ENCODE measurements around the gene ARL2. TPM values are rescaled to one million over a fixed set of nuclear protein-coding genes. Genes with fewer than 3 reads are reported as not detected.
"Not testable (repeated sequence)": the region's sequence is repeated elsewhere in the genome, so short reads cannot be mapped to it uniquely, and the experiment has no call there.

The ARL2 gene
- 103 TPM for total RNA-seq

DNA sequence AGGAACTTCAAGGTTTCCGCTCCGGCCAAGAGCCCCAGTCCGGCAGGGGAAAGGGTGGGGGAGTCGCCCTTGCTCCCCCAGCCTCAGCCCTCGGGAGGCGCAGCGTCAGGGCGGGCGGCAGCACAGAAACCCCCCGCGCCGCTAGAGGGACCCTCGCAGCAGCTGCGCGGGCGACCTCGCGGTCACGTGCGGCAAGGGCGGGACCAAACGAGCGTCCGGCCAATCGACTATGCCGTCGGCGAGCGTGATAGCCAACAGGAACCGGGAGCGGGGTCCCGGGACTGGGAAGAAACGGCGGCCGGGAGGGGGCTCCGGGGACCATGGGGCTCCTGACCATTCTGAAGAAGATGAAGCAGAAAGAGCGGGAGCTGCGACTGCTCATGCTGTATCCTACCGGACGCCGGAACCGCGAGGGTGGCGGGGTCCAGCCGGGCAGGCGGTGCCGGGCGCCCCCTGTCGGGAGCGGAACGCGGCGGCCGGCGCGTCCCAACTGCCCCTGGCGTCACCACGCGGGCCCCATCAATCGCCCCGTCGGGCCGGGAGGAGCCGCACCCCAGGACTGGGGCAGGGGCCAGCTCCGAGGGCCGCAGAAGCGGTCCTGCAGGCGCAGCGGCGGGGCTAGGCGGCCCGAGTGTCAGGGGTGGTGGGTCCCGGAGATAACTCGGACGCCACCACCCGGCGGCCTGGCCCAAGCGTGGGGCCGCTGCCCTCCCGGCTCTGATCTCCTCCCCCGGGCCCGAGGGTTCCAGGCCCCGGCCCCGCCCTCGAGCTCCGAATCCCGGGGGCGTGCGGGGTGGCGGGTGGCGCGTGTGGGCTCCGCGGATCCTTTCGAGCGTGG is at the start of gene ARL2:
TSS of gene ARL2 (plus strand) at position 273 of the 838 bp plus-strand sequence. CDS start at position 321, 48 bp downstream.
- DNase-seq (ENCODE audit: low spot score): peak; percentile 89

GRCh38 chr11:64967375-64967774 is 46.6 kb upstream of the ARL2 start:
- DNase-seq (ENCODE audit: low spot score): no peak

- DNase-seq (ENCODE audit: low spot score): no peak
Measured at GRCh38 chr11:64969209-64969608, 44.8 kb upstream of the ARL2 start.

- peak; percentile 11 for DNase-seq (ENCODE audit: low spot score)
Measured at GRCh38 chr11:64970731-64971151, 43.2 kb upstream of the ARL2 start.

DNA sequence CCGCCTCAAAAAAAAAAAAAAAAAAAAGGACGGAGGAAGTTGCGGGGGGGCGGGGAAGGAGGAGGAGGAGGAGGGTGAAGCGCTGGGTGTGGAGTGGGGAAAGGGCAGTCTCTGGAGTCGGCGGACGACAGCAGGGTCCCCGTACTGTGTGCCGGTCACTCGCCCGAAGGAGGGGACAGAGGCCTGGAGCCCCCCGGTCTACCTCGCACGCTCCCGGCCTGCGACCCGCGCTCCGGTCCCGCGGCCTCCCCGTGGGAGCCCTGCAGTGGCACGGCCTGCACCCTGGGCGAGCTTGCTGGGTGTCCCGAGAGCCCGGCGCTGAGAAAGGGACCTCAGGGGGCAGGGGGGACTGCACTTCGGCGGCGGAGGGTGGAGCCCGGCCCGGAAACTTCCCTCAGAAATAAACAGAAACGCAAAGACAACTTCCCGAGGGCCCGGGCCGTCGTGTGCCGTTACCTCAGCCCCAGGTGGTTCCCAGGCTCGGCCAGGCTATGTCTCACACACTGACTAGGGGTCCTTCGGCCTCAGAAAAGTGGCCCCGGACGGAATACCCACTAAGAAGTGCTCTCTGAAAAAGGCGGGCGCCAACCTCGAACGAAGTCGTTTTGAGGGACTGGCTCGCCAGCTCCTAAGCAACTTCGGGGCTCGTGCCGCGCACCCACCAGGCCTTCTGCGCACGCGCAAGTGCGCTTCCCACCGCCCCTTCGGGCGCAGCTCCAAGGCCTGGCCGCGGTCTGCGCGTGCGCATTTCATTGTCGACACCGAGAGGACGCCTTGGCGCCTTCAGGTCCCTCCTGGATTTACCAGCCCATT is 42.3 kb upstream of the ARL2 start, which contains the start of gene MAJIN:
TSS of gene MAJIN (minus strand) at position 688 of the 813 bp plus-strand sequence. CDS start 12,703 bp downstream, outside the sequence.
- peak; percentile 91 for DNase-seq (ENCODE audit: low spot score)

- DNase-seq (ENCODE audit: low spot score): no peak
Measured at GRCh38 chr11:64974124-64974523, 39.8 kb upstream of the ARL2 start.

- DNase-seq (ENCODE audit: low spot score): no peak
Measured at GRCh38 chr11:64976651-64977050, 37.3 kb upstream of the ARL2 start.

DNA sequence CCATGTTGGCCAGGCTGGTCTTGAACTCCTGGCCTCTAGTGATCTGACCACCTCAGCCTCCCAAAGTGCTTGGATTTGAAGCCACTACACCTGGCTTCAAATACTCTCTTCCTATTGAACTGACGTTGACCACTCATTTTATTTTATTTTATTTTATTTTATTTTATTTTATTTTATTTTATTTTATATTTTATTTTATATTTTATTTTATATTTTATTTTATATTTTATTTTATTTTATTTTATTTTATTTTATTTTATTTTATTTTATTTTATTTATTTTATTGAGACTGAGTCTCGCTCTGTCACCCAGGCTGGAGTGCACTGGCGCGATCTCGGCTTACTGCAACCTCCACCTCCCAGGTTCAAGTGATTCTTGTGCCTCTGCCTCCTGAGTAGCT is 30.6 kb upstream of the ARL2 start:
- not testable (repeated sequence) for DNase-seq (ENCODE audit: low spot score)

DNA sequence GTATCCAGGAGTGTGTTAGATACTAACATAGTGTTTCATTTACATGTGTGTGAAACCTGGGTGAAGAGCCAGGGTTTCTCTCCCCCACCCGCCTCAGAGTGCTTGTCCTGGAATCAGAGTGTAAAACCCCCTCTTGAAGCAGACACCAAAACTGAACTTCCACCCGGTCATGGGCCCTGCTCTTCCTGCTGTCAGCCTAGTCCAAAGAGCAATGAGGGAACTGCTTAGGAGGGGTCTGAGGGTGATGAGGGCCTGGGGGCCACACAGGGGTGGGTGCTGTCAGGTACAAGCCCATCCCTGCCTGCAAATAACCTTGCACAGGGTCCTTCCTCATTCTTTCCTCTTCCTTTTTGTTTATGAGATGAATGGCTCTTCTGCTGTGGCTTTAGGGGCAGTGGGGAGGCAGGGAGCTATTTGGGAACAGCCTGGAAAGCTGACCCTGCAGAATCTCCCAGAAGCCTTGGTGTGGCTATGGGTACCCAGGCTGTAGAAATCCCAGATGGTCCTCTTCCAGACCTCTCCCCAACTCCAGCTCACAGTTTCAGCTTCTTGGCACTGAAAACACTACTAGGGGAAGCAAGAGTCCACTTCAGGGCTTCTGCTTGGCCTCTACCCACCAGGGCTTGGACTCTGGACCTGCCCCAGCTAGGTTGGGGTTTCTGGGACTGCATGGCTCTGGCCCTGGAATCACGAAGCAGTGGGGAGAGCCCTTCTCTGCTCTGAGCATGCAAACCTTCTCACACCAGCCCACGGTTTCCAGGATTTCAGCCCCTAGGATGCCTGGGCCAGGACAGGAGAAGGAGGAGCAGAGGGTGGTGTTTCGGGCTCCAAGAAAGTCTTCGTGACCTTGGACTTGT is 25.7 kb upstream of the ARL2 start:
- DNase-seq (ENCODE audit: low spot score): no peak

GRCh38 chr11:64989416-64989815 is 24.5 kb upstream of the ARL2 start:
- no peak for DNase-seq (ENCODE audit: low spot score)

GRCh38 chr11:64990222-64990923 is 23.6 kb upstream of the ARL2 start:
- DNase-seq (ENCODE audit: low spot score): no peak

DNA sequence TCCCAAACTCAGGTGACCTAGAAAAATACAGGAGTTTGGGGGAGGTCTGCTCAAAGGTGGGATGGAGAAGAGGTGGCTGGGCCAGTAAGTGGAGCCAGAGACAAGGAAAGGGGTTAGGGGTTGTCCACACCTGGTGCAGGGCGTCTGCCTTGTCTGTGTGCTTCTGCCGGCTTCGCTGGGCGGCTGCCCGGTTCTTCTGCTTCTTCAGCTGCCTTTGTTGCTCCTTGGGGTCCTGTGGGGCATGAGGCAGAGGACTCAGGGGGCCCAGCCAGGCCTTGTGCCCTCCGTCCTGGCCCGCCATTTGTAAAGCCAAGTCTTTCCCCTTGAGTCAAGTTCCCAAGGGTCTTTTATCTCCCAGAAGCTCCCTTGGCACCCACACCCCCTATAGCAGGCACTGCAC is 19.6 kb upstream of the ARL2 start:
- no peak for DNase-seq (ENCODE audit: low spot score)

- no peak for DNase-seq (ENCODE audit: low spot score)
Measured at GRCh38 chr11:64996327-64996709, 17.6 kb upstream of the ARL2 start.

DNA sequence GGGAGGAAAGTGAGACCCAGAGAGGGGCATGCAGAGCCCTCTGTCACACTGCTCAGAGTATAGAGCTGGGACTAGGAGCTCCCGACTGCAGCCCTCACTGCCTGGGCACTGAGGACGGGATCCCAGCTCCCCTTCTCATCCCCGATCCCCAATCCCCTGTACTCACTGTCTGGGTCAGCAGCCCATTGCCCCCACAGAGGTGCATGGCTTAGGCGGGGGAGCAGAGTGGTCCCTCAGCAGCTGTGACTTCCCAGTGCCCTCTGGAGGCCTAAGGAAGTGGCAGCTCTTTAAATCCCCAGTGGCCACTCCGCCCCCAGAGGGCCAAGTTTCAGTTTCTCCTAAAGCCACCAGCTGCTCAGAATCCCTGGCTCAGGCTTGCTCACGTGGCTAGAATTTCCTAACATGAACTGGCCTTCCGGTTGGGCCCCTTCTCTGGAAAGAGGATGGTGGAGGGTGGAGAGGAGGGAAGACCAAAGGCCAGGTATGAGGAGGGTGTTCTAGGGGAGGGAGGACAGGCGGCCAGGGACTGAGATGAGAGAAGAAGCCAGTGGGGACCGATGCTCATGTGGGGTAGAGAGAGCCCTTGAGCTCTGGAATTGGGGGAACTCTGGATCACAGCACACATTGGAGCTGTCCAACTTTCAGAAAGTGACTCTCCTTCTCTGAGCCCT is 17.1 kb upstream of the ARL2 start, which contains the start of gene BATF2:
TSS of gene BATF2 (minus strand) at position 262 of the 671 bp plus-strand sequence. CDS start at position 205, 57 bp downstream.
- DNase-seq (ENCODE audit: low spot score): peak; percentile 80

GRCh38 chr11:64998141-64998540 is 15.8 kb upstream of the ARL2 start:
- DNase-seq (ENCODE audit: low spot score): no peak

DNA sequence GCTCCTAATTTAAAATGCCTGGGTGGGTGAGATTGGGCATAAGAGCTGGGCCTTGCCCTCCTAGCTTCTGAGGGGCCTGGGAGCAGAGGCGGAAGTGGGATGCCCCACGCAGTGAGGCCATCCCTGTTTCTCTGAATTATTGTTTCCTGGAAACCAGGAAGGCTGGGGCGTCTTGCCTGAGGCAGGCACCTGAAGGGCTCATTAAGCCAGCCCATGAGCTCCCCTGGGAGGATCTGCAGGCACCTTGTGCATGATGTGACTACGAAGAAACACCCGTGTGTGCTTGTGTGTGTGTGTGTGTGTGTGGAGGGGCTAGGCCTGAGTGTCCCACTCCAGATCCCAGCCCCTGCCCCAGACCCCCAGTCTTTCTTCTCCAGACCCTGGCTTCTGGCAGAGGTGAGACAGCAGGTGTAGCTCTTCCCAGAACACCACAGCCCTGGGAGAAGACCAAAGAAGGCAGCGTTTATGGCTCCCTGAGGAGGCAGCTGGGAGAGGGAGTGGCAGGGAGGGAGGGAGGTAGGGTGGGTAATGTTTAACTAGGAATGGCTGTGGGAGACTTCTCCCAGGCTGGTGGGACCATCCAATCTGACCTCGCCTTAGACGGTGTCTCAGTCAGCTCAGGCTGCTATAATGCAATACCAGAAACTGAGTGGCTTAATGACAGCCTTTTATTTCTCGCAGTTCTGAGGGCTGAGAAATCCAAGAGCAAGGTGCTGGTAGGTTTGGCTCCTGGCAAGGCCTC is 15.1 kb upstream of the ARL2 start:
- no peak for DNase-seq (ENCODE audit: low spot score)

GRCh38 chr11:64999478-64999877 is 14.5 kb upstream of the ARL2 start:
- no peak for DNase-seq (ENCODE audit: low spot score)

- no peak for DNase-seq (ENCODE audit: low spot score)
Measured at GRCh38 chr11:65002706-65003105, 11.3 kb upstream of the ARL2 start.

- no peak for DNase-seq (ENCODE audit: low spot score)
Measured at GRCh38 chr11:65003282-65003681, 10.7 kb upstream of the ARL2 start.

DNA sequence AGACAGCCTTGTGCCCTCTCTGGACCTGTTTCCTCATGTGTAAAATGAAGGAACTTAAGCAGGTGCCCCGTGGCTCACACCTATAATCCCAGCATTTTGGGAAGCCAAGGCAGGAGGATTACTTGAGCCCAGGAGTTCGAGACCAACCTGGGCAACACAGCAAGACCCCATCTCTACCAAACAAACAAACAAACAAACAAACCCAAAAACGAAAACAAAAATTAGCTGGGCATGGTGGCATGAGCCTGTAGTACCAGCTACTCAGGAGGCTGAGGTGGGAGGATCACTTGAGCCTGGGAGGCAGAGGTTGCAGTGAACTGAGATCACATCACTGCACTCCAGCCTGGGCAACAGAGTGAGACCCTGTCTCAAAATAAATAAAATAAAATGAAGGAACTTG is 10.0 kb upstream of the ARL2 start:
- DNase-seq (ENCODE audit: low spot score): not testable (repeated sequence)

Measured in mucosa of gallbladder (tissue), 1 donor.